Right cardiac atrium (tissue), 5 donors: ENCODE results near the gene MOSPD3. TPM values are rescaled to one million over a fixed set of nuclear protein-coding genes. Genes with fewer than 3 reads are reported as not detected.

Experiments used
- ATAC-seq, 2 donors: fragments of 200-7000 bp; cut with Tn5 transposase; one replicate each; pipeline versions ENCODE4 v1.8.0 to v1.9.1; 2020; ENCODE audit warnings: moderate library complexity in 2 of 2, mild to moderate bottlenecking in 1 of 2
- DNase-seq, 3 donors: peaks; one replicate each; pipeline ENCODE4 v3.0.0-alpha.2; 2020
- H3K27ac ChIP-seq: one replicate; pipeline ENCODE4 v1.5.1; 2013; ENCODE audit warnings: mild to moderate bottlenecking, low read length, control low read depth, moderate library complexity
- H3K27me3 ChIP-seq: one replicate; pipeline ENCODE4 v1.6.1; 2013; ENCODE audit not compliant: control insufficient read depth, insufficient read depth
- H3K4me1 ChIP-seq: one replicate; pipeline ENCODE4 v1.6.1; 2013; ENCODE audit warnings: low read length; ENCODE audit not compliant: control insufficient read depth, insufficient read depth
- H3K4me3 ChIP-seq: one replicate; pipeline ENCODE4 v1.5.1; 2013; ENCODE audit warnings: low read length, control low read depth
- H3K9me3 ChIP-seq: one replicate; pipeline ENCODE4 v1.6.1; 2013; ENCODE audit warnings: low read length; ENCODE audit not compliant: control insufficient read depth
- WGBS: extraction: QIAGEN DNeasy Blood & Tissue Kit; methylation state at CpG from one replicate; pipeline ENCODE4 v1.1.7; 2013; 5-methylcytosine and 5-hydroxymethylcytosine counted together
- intact Hi-C, 4 donors: fragments of 100-400 bp; cut with DNase I; formaldehyde crosslinking; loops; one replicate each; pipeline versions ENCODE4 v1.11.0 to v1.14.0; 2022 to 2023
- polyA plus RNA-seq: library from polyadenylated mRNA; stranded (reverse); fragments of 200-250 nt; gene quantifications from one replicate; pipeline ENCODE4 v1.2.3, GENCODE V29; 2013
- total RNA-seq, 4 donors: library from RNA; stranded (reverse); fragmentation: NEBNext Ultra II Directional; extraction: Animal tissue kit (Norgen Biotek cat#: 25700); gene quantifications; one replicate each; pipeline ENCODE4 v1.2.1, GENCODE V29; 2021
- donor health status: healthy with polysubstance abuse.
- donor health status: DM: no; HTN: yes; CAD: no.
- donor health status: DM: no; HTN: no; CAD: no.
- donor health status: DM: no; HTN: yes; CAD: no; lungs with severe emphysema.
- donor health status: DM: yes; HTN: yes; CAD: no.

MOSPD3 gene
- total and polyA plus RNA-seq, 5 donors, result 11.1 to 13.8 (median 12.2) TPM

DNA sequence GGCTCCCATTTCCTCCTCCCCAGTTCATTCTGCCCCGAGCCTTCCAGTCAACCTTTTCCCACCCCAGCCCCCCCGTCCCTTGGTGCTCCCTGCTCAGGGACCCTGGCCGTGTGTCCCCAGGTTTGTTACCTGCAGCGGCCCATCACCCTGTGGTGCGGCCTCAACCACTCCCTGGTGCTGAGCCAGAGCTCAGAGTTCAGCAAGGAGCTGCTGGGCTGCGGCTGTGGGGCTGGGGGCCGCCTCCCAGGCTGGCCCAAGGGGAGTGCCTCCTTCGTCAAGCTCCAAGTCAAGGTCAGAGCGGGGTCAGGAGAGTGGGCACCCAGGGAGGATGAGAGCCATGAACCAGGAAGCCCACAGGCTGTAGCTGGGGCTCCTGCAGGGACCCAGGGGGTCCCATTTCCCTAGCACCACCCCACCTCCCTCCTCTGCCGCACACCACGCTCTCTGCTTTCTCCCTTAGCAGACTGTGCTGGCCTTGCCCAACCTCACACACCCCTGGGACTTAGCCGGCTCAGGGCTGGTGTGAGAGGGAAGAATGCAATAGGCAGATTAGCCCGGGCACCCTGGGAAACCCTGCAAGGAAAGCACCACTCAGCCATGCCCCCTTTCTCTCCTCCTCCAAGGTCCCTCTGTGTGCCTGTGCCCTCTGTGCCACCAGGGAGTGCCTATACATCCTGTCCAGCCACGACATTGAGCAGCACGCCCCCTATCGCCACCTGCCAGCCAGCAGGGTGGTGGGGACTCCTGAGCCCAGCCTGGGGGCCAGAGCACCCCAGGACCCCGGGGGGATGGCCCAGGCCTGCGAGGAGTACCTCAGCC, 12.2 kb upstream of the MOSPD3 start:
- peak in 2 of 3 donors; percentile 42 to 55 for DNase-seq
- 71% methylated on average over 18 of the region's 18 CpGs for WGBS

GRCh38 chr7:100600730-100601038, 11.7 kb upstream of the MOSPD3 start:
- peak in 1 of 3 donors; percentile 52 for DNase-seq
- Histone ChIP-seq H3K4me1 (no peaks in the 10 kb centered on the region), H3K4me3 (no peak overlapping the region), H3K27me3 (no peaks in the 10 kb centered on the region), H3K27ac (no peak overlapping the region), H3K9me3 (no peaks in the 10 kb centered on the region)
- WGBS, result 74% methylated on average over 9 of the region's 9 CpGs
- intact Hi-C loops, result loop anchor here in 1 of 4 donors (10.0 kb wide), 1 partner anchor 84 kb away; no protein-coding TSS in a partner anchor
- ATAC-seq, result no peak

More for the DNA sequence above, 12.2 kb upstream of the MOSPD3 start:
- Histone ChIP-seq H3K4me3 (no peak overlapping the region), H3K4me1 (no peaks in the 10 kb centered on the region), H3K27me3 (no peaks in the 10 kb centered on the region), H3K9me3 (no peaks in the 10 kb centered on the region), H3K27ac (no peak overlapping the region)
- intact Hi-C loops, result loop anchor here in 1 of 4 donors (10.0 kb wide), 1 partner anchor 85 kb away; no protein-coding TSS in a partner anchor
- no peak for ATAC-seq

DNA sequence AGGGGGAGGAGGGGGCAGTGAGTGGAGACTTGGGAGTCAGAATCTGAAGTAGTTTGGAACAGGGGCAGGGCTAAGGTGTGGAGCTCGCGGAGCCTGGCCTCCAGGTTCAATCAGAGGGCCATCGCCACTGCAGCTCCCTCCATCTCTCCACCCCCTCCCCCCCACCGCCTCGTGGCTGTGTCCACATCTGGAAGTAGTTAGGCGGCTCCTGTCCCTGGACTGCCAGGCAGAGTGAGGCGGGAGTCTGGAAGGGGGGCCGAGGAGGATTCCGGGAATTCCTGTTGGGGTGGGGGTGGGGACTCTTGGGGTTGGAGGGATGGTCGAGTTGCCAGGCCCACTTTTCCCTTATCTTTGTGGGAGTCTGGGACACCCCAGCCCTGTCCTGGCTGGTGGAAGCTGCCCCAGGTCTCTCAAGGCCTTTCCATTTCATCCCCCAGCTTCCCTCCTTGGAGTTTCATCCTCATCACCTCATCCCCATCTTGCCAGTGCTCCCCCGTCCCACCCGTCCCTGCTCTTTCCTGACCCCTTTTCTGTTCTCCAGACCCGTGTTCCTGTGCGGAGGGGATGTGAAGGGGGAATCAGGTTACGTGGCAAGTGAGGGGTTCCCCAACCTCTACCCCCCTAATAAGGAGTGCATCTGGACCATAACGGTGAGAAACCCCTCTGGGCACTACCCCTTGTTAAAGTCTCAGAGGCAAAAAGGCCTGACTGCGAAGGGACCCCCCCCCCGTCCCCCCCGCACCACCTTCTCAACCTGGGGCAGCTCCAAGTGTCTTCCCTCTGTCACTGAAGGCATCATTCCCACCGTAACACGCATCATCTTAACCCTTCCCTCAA, 9.2 kb upstream of the MOSPD3 start:
- H3K4me3 ChIP-seq, result peak overlapping the region; percentile 37
- WGBS, result 34% methylated on average over 21 of the region's 21 CpGs
- peak; percentile 45 to 66 for ATAC-seq
- H3K4me1 ChIP-seq, result no peaks in the 10 kb centered on the region
- H3K27me3 ChIP-seq, result no peaks in the 10 kb centered on the region
- intact Hi-C loops, result loop anchor here in 1 of 4 donors (10.0 kb wide), 1 partner anchor 82 kb away; no protein-coding TSS in a partner anchor
- DNase-seq, result peak; percentile 79 to 93 (median 89)
- H3K9me3 ChIP-seq, result no peaks in the 10 kb centered on the region
- peak overlapping the region; percentile 21 for H3K27ac ChIP-seq

DNA sequence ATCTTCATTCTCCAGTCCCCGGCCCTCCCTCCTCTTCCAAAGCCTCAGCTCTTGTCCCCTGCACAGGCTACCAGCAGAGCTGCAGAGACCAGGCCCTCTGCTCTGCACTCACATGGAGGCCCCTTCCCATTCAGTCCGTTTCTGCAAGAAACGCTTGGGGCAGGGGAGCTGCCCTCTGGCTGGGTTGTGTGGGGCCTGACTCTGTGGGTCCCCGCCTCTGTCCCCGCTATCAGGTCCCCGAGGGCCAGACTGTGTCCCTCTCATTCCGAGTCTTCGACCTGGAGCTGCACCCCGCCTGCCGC, 8.7 kb upstream of the MOSPD3 start:
- DNase-seq, result no peak
- Histone ChIP-seq H3K4me3 (peak overlapping the region; percentile 89), H3K9me3 (no peaks in the 10 kb centered on the region), H3K27ac (peak overlapping the region; percentile 10), H3K4me1 (no peaks in the 10 kb centered on the region), H3K27me3 (no peaks in the 10 kb centered on the region)
- intact Hi-C loops, result loop anchor here in 1 of 4 donors (10.0 kb wide), 1 partner anchor 81 kb away; no protein-coding TSS in a partner anchor
- ATAC-seq, result peak in 1 of 2 donors; percentile 7
- 10% methylated on average over 10 of the region's 10 CpGs for whole genome bisulfite sequencing

DNA sequence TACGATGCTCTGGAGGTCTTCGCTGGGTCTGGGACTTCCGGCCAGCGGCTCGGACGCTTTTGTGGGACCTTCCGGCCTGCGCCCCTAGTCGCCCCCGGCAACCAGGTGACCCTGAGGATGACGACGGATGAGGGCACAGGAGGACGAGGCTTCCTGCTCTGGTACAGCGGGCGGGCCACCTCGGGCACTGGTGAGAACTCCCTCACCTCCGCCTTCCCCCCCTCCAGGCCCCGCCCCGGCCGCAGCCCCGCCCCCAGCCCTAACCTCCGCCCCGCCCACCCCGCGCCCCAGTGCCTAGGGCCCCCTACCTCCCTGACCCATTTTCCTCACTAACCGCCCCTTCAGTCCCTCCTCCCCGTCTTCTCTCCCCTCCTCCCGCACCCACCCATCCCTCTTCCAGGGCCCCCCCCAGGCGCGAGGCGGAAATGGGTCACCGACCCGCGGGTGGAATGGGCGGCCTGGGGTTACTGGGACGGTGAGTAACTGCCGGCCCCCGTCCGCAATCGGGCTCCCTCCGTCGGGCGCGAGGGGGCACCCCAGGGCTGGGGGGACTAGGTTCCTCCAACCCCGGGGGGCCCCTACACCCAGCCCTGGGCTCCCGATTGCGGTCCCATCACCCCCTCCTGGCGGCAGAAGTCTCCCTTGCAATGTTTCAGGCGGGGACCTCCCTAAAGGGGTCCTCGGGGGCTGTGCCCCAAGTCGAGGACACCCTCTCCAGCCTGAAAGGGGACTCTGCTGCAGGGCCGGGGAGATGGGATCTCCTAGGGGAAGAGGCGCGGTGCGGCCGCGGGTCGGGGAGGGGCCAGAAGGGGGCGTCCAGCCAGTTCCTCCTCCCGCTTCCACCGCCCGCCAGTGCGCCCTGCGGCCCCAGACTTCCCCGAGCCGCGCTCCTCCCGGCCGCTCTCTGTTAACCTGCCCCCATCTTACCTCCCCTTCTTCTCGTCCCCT, 8.0 kb upstream of the MOSPD3 start:
- Histone ChIP-seq H3K27ac (peak overlapping the region; percentile 85), H3K9me3 (no peaks in the 10 kb centered on the region), H3K4me3 (peak overlapping the region; percentile 89), H3K4me1 (no peaks in the 10 kb centered on the region), H3K27me3 (no peaks in the 10 kb centered on the region)
- under 1% methylated on average over 70 of the region's 70 CpGs for WGBS
- ATAC-seq (peak; percentile 78 to 84), DNase-seq (peak; percentile 80 to 94 (median 93))
- intact Hi-C loops, result loop anchor here in 1 of 4 donors (10.0 kb wide), 1 partner anchor 80 kb away; no protein-coding TSS in a partner anchor

GRCh38 chr7:100604976-100605911, 7.1 kb upstream of the MOSPD3 start:
- intact Hi-C loops, result loop anchor here in 1 of 4 donors (10.0 kb wide), 1 partner anchor 80 kb away; no protein-coding TSS in a partner anchor
- peak in 2 of 3 donors; percentile 79 to 84 for DNase-seq
- no peak overlapping the region for H3K27ac ChIP-seq
- H3K4me1 ChIP-seq, result no peaks in the 10 kb centered on the region
- no peaks in the 10 kb centered on the region for H3K9me3 ChIP-seq
- WGBS, result 17% methylated on average over 68 of the region's 68 CpGs
- ATAC-seq, result peak; percentile 8 to 34
- peak overlapping the region; percentile 89 for H3K4me3 ChIP-seq
- H3K27me3 ChIP-seq, result no peaks in the 10 kb centered on the region

DNA sequence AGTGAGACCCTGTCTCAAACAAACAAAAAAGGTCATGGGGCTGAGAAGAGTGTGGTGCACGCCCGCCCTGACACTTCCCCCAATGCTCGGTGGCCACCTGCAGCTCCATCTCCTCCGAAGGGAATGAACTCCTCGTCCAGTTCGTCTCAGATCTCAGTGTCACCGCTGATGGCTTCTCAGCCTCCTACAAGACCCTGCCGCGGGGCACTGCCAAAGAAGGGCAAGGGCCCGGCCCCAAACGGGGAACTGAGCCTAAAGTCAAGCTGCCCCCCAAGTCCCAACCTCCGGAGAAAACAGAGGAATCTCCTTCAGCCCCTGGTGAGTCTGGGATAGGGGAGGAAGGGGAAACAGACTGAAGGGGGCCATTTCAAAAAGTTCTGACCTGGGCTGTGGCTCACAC, 6.0 kb upstream of the MOSPD3 start:
- intact Hi-C loops, result loop anchor here in 1 of 4 donors (10.0 kb wide), 1 partner anchor 78 kb away; no protein-coding TSS in a partner anchor
- Histone ChIP-seq H3K9me3 (no peaks in the 10 kb centered on the region), H3K27ac (no peak overlapping the region), H3K4me3 (no peak overlapping the region), H3K27me3 (no peaks in the 10 kb centered on the region), H3K4me1 (no peaks in the 10 kb centered on the region)
- WGBS, result 92% methylated on average over 12 of the region's 12 CpGs
- no peak for DNase-seq
- no peak for ATAC-seq

DNA sequence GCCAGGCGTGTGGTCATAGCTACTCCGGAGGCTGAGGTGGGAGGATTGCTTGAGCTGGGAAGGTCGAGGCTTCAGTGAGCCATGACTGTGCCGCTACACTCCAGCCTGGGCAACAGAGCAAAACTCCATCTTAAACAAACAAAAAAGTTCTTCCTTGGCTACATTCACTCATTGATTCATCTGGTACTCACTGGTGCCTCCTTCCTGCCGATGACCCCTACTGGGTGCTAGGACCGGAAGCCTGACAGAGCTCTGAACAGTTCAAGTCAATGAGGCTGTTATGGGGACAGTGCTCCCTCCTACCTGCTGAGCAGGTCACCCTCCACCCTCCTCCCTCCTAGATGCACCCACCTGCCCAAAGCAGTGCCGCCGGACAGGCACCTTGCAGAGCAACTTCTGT, 5.2 kb upstream of the MOSPD3 start:
- intact Hi-C loops, result loop anchor here in 1 of 4 donors (10.0 kb wide), 1 partner anchor 78 kb away; no protein-coding TSS in a partner anchor
- H3K4me1 ChIP-seq, result no peaks in the 10 kb centered on the region
- H3K27ac ChIP-seq, result no peak overlapping the region
- H3K27me3 ChIP-seq, result no peaks in the 10 kb centered on the region
- 90% methylated on average over 8 of the region's 8 CpGs for WGBS
- no peak for ATAC-seq
- no peaks in the 10 kb centered on the region for H3K9me3 ChIP-seq
- H3K4me3 ChIP-seq, result no peak overlapping the region
- no peak for DNase-seq

- no peak overlapping the region for H3K27ac ChIP-seq
- no peaks in the 10 kb centered on the region for H3K27me3 ChIP-seq
- 94% methylated on average over 5 of the region's 5 CpGs for WGBS
- no peaks in the 10 kb centered on the region for H3K9me3 ChIP-seq
- ATAC-seq (no peak), DNase-seq (no peak)
- no peak overlapping the region for H3K4me3 ChIP-seq
- intact Hi-C loops, result loop anchor here in 3 of 4 donors (5.0 to 10.0 kb wide), 3 partner anchors 62 to 75 kb away; partner anchors contain the start of gene GNB2 (in 2 of the 3)
- H3K4me1 ChIP-seq, result peaks cover 3% of the 10 kb centered on the region
Measured at GRCh38 chr7:100609958-100610357, 2.4 kb upstream of the MOSPD3 start.
